GM23338 (cell line): ENCODE measurements around the gene OR1I1. TPM values are rescaled to one million over a fixed set of nuclear protein-coding genes. Genes with fewer than 3 reads are reported as not detected.

Source experiments
- ATAC-seq: fragments of 200-7000 bp; cut with Tn5 transposase; 3 replicates; pipeline ENCODE4 v1.9.1; 2020
- DNase-seq: peaks from one replicate; pipeline ENCODE4 v3.0.0-alpha.2; 2015; ENCODE audit warnings: low spot score
- H2AFZ ChIP-seq: fragments of 200-600 bp; sonication (generic); 2 replicates; pipeline ENCODE4 v1.8.0; 2016; ENCODE audit warnings: antibody characterized with exemption, mild to moderate bottlenecking, moderate library complexity
- H3F3A ChIP-seq: fragments of 200-600 bp; sonication (generic); replicated peaks from 2 replicates; pipeline ENCODE4 v1.8.0; 2017; ENCODE audit warnings: antibody characterized with exemption, mixed run types, low read depth
- H3K27ac ChIP-seq: fragments of 200-600 bp; sonication (generic); 2 replicates; pipeline ENCODE4 v1.6.1; 2016; ENCODE audit warnings: low read depth
- H3K27me3 ChIP-seq: fragments of 200-600 bp; sonication (generic); 2 replicates; pipeline ENCODE4 v1.8.0; 2016; ENCODE audit warnings: mild to moderate bottlenecking, mixed run types, moderate library complexity; ENCODE audit not compliant: insufficient read depth
- H3K36me3 ChIP-seq: fragments of 200-600 bp; sonication (generic); 2 replicates; pipeline ENCODE4 v1.8.0; 2016; ENCODE audit warnings: mild to moderate bottlenecking; ENCODE audit not compliant: insufficient read depth
- H3K4me1 ChIP-seq: fragments of 200-600 bp; sonication (generic); 2 replicates; pipeline ENCODE4 v1.8.0; 2016; ENCODE audit warnings: mild to moderate bottlenecking, moderate library complexity; ENCODE audit not compliant: insufficient read depth
- H3K4me2 ChIP-seq: fragments of 200-600 bp; sonication (generic); 2 replicates; pipeline ENCODE4 v1.7.1; 2017; ENCODE audit warnings: mixed run types
- H3K4me3 ChIP-seq: fragments of 200-600 bp; sonication (generic); 2 replicates; pipeline ENCODE4 v1.6.1; 2016; ENCODE audit warnings: mixed run types
- H3K79me2 ChIP-seq: fragments of 200-600 bp; sonication (generic); replicated peaks from 2 replicates; pipeline ENCODE4 v1.8.0; 2017; ENCODE audit warnings: mild to moderate bottlenecking; ENCODE audit not compliant: insufficient read depth
- H3K9me2 ChIP-seq: fragments of 200-600 bp; sonication (generic); 2 replicates; pipeline ENCODE4 v1.8.0; 2017; ENCODE audit not compliant: insufficient read depth
- H4K20me1 ChIP-seq: fragments of 200-600 bp; sonication (generic); replicated peaks from 2 replicates; pipeline ENCODE4 v1.8.0; 2017; ENCODE audit warnings: mild to moderate bottlenecking; ENCODE audit not compliant: insufficient read depth
- H3K27ac Mint-ChIP-seq: 2 replicates; pipeline ENCODE4 v1.8.0; 2020; ENCODE audit warnings: inconsistent platforms, mild to moderate bottlenecking, moderate library complexity, mixed read lengths
- H3K27me3 Mint-ChIP-seq: 3 replicates; pipeline ENCODE4 v1.8.0; 2022; ENCODE audit warnings: low read depth, mild to moderate bottlenecking, moderate library complexity, mixed read lengths, inconsistent platforms; ENCODE audit not compliant: insufficient read depth, poor library complexity
- H3K36me3 Mint-ChIP-seq: 3 replicates; pipeline ENCODE4 v1.8.0; 2021; ENCODE audit warnings: low read depth, mild to moderate bottlenecking, inconsistent platforms, moderate library complexity, mixed read lengths
- H3K4me1 Mint-ChIP-seq: 3 replicates; pipeline ENCODE4 v1.8.0; 2020; ENCODE audit warnings: mild to moderate bottlenecking, inconsistent platforms, mixed read lengths
- H3K4me3 Mint-ChIP-seq: 3 replicates; pipeline ENCODE4 v1.8.0; 2021; ENCODE audit warnings: moderate library complexity, mild to moderate bottlenecking, inconsistent platforms, mixed read lengths
- H3K9me3 Mint-ChIP-seq: 3 replicates; pipeline ENCODE4 v1.8.0; 2020; ENCODE audit warnings: moderate library complexity, mild to moderate bottlenecking, inconsistent platforms, mixed read lengths
- CREB1 ChIP-seq: fragments of 250-450 bp; sonication (Bioruptor Pico); IDR thresholded peaks from 2 replicates; pipeline ENCODE4 v1.5.0; 2020; ENCODE audit warnings: low read depth, mild to moderate bottlenecking, moderate library complexity
- ETS1 ChIP-seq: IDR thresholded peaks from 2 replicates; pipeline ENCODE4 v1.6.1; 2016; ENCODE audit warnings: antibody characterized with exemption
- EZH2 ChIP-seq: fragments of 200-600 bp; sonication (generic); IDR thresholded peaks from one replicate; pipeline ENCODE4 v1.8.0; 2017; ENCODE audit warnings: antibody characterized with exemption, mild to moderate bottlenecking, low read depth; ENCODE audit not compliant: unreplicated experiment
- EZH2phosphoT487 ChIP-seq: fragments of 200-600 bp; sonication (generic); IDR thresholded peaks from one replicate; pipeline ENCODE4 v1.8.1; 2018; ENCODE audit warnings: antibody characterized with exemption; ENCODE audit not compliant: unreplicated experiment
- JUNB ChIP-seq: IDR thresholded peaks from one replicate; pipeline ENCODE4 v1.6.1; 2016; ENCODE audit warnings: antibody characterized with exemption; ENCODE audit not compliant: unreplicated experiment
- POLR2AphosphoS5 ChIP-seq: IDR thresholded peaks from 2 replicates; pipeline ENCODE4 v1.6.1; 2016; ENCODE audit warnings: antibody characterized with exemption, low read depth
- REST ChIP-seq: IDR thresholded peaks from one replicate; pipeline ENCODE4 v1.6.1; 2018; ENCODE audit warnings: antibody characterized with exemption; ENCODE audit not compliant: unreplicated experiment
- ZNF114 ChIP-seq: fragments of 250-450 bp; sonication (Bioruptor Pico); IDR thresholded peaks from 2 replicates; pipeline ENCODE4 v1.5.0; 2020; ENCODE audit warnings: mild to moderate bottlenecking, moderate library complexity
- ZNF331 ChIP-seq: fragments of 250-450 bp; sonication (Bioruptor Pico); IDR thresholded peaks from 2 replicates; pipeline ENCODE4 v1.5.0; 2020; ENCODE audit warnings: low read depth, mild to moderate bottlenecking, moderate library complexity
- polyA plus RNA-seq: library from polyadenylated mRNA; unstranded; fragments of >200 nt; fragmentation: Nextera tagmentation; extraction: Ambion mirVana; gene quantifications from 2 replicates; pipeline ENCODE4 v1.2.1, GENCODE V29; 2016
- total RNA-seq: library from RNA; depleted of rRNA; stranded (reverse); fragments of >200 nt; shearing (Covaris generic); gene quantifications from 2 replicates; pipeline ENCODE4 v1.2.3, GENCODE V29; 2014
- TF ChIP-seq, protein P1 (sequence below), 2 experiments: fragments of 200-600 bp in 1 of 2; sonication (generic) in 1 of 2; conservative IDR thresholded peaks; 2 replicates each; pipeline versions ENCODE4 v1.5.1 to v1.6.1; 2016 to 2017; ENCODE audit warnings: antibody characterized with exemption in 2 of 2, low read depth in 2 of 2, mild to moderate bottlenecking in 2 of 2, moderate library complexity in 1 of 2

Gene OR1I1
- total and polyA plus RNA-seq, 2 experiments from 2014 or later, result not detected

- Histone ChIP-seq H3K79me2 (peaks cover 10% of the 10 kb centered on the region), H2AFZ (no peak overlapping the region), H3F3A (0 out of 2 replicates have a peak, but pooled peaks cover 6% of the 10 kb centered on the region), H3K4me3 (peak overlapping the region; percentile 85), H3K36me3 (peaks cover 8% of the 10 kb centered on the region; the same call in 1 of the 2 replicates), H3K9me2 (no peaks in the 10 kb centered on the region), H3K4me2 (no peak overlapping the region), H3K27me3 (no peaks in the 10 kb centered on the region), H3K4me1 (0 out of 2 replicates have a peak, but pooled peaks cover 3% of the 10 kb centered on the region), H4K20me1 (no peaks in the 10 kb centered on the region), H3K27ac (no peak overlapping the region)
- H3K4me3 Mint-ChIP-seq, result peak overlapping the region; percentile 93
- no peak for ATAC-seq
- no peaks in the 10 kb centered on the region; the same call in 2 of the 3 replicates for H3K9me3 Mint-ChIP-seq
- no peak for TF ChIP-seq ZNF114
- TF ChIP-seq POLR2AphosphoS5, result no peak
- TF ChIP-seq ZNF331 (CRISPR knock-in tag), result no peak
- H3K4me1 Mint-ChIP-seq, result peaks cover 6% of the 10 kb centered on the region; the same call in 1 of the 3 replicates
- no peak for DNase-seq
- H3K27me3 Mint-ChIP-seq, result peaks cover 29% of the 10 kb centered on the region
- H3K27ac Mint-ChIP-seq, result no peak overlapping the region
- H3K36me3 Mint-ChIP-seq, result peaks cover 36% of the 10 kb centered on the region
Observed at GRCh38 chr19:15123900-15124299, 41.9 kb downstream of the OR1I1 start.

- Histone ChIP-seq H3F3A (0 out of 2 replicates have a peak, but pooled peaks cover 6% of the 10 kb centered on the region), H3K4me1 (0 out of 2 replicates have a peak, but pooled peaks cover 3% of the 10 kb centered on the region), H3K36me3 (0 out of 2 replicates have a peak, but pooled peaks cover 1% of the 10 kb centered on the region), H4K20me1 (no peaks in the 10 kb centered on the region), H3K4me2 (peak overlapping the region; percentile 90), H3K79me2 (peaks cover 10% of the 10 kb centered on the region), H3K27ac (peak overlapping the region; percentile 95), H3K4me3 (peak overlapping the region; percentile 85), H3K9me2 (no peaks in the 10 kb centered on the region), H3K27me3 (no peaks in the 10 kb centered on the region), H2AFZ (peak overlapping the region; percentile 98)
- DNase-seq, result peak; percentile 87
- H3K9me3 Mint-ChIP-seq, result no peaks in the 10 kb centered on the region; the same call in 2 of the 3 replicates
- peaks cover 28% of the 10 kb centered on the region for H3K36me3 Mint-ChIP-seq
- H3K27ac Mint-ChIP-seq, result peak overlapping the region; percentile 99
- peaks cover 28% of the 10 kb centered on the region for H3K27me3 Mint-ChIP-seq
- H3K4me1 Mint-ChIP-seq, result peaks cover 6% of the 10 kb centered on the region; the same call in 1 of the 3 replicates
- ATAC-seq, result peak; percentile 64
- peak overlapping the region; percentile 93 for H3K4me3 Mint-ChIP-seq
- no peak for TF ChIP-seq ZNF331 (CRISPR knock-in tag)
- TF ChIP-seq CREB1 (CRISPR knock-in tag), result no peak
- TF ChIP-seq JUNB, result no peak
- no peak for TF ChIP-seq ETS1
- TF ChIP-seq EZH2phosphoT487, result no peak
- TF ChIP-seq, protein P1, sequence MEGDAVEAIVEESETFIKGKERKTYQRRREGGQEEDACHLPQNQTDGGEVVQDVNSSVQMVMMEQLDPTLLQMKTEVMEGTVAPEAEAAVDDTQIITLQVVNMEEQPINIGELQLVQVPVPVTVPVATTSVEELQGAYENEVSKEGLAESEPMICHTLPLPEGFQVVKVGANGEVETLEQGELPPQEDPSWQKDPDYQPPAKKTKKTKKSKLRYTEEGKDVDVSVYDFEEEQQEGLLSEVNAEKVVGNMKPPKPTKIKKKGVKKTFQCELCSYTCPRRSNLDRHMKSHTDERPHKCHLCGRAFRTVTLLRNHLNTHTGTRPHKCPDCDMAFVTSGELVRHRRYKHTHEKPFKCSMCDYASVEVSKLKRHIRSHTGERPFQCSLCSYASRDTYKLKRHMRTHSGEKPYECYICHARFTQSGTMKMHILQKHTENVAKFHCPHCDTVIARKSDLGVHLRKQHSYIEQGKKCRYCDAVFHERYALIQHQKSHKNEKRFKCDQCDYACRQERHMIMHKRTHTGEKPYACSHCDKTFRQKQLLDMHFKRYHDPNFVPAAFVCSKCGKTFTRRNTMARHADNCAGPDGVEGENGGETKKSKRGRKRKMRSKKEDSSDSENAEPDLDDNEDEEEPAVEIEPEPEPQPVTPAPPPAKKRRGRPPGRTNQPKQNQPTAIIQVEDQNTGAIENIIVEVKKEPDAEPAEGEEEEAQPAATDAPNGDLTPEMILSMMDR (conservative IDR thresholded peaks at IDR 0.05; ENCODE audit: low read depth in 2 of 2), result no peak
- no peak for TF ChIP-seq ZNF114
- no peak for TF ChIP-seq EZH2
- no peak for TF ChIP-seq REST
Observed at GRCh38 chr19:15124572-15125231, 42.7 kb downstream of the OR1I1 start.
